IPS DF 4.7 (cell line): ENCODE results near the gene ADTRP.

ENCODE experiments used
- DNase-seq: peaks from one replicate; pipeline ENCODE4 v3.0.0-alpha.2; 2013; ENCODE audit warnings: low spot score; ENCODE audit errors: extremely low read depth

ADTRP gene

GRCh38 chr6:11778648-11779328 is at the start of gene ADTRP:
Gene ADTRP (minus strand): TSS chr6:11778803. CDS start chr6:11778759, 44 bp downstream.
- no peak for DNase-seq

- no peak for DNase-seq
Measured at GRCh38 chr6:11826779-11827178, 48.2 kb upstream of the ADTRP start.

GRCh38 chr6:11824986-11825385 is 46.4 kb upstream of the ADTRP start:
- no peak for DNase-seq

- DNase-seq, result no peak
Measured at GRCh38 chr6:11822346-11822745, 43.7 kb upstream of the ADTRP start.

- DNase-seq, result no peak
Measured at GRCh38 chr6:11821781-11822180, 43.2 kb upstream of the ADTRP start.

GRCh38 chr6:11820821-11821220 is 42.2 kb upstream of the ADTRP start:
- DNase-seq, result no peak

- DNase-seq, result no peak
Measured at GRCh38 chr6:11819486-11819885, 40.9 kb upstream of the ADTRP start.

- no peak for DNase-seq
Measured at GRCh38 chr6:11815231-11815630, 36.6 kb upstream of the ADTRP start.

- DNase-seq, result no peak
Measured at GRCh38 chr6:11814819-11815218, 36.2 kb upstream of the ADTRP start.

GRCh38 chr6:11814106-11814505 is 35.5 kb upstream of the ADTRP start:
- no peak for DNase-seq

- no peak for DNase-seq
Measured at GRCh38 chr6:11813606-11814005, 35.0 kb upstream of the ADTRP start.

GRCh38 chr6:11812951-11813350 is 34.3 kb upstream of the ADTRP start:
- no peak for DNase-seq

GRCh38 chr6:11812439-11812838 is 33.8 kb upstream of the ADTRP start:
- no peak for DNase-seq

- DNase-seq, result no peak
Measured at GRCh38 chr6:11811644-11812264, 33.2 kb upstream of the ADTRP start.

GRCh38 chr6:11810854-11811643 is 32.4 kb upstream of the ADTRP start:
- no peak for DNase-seq

- DNase-seq, result no peak
Measured at GRCh38 chr6:11810039-11810541, 31.5 kb upstream of the ADTRP start.

GRCh38 chr6:11808054-11808453 is 29.5 kb upstream of the ADTRP start:
- no peak for DNase-seq

GRCh38 chr6:11806561-11807317 is 28.1 kb upstream of the ADTRP start:
- DNase-seq, result no peak

- no peak for DNase-seq
Measured at GRCh38 chr6:11805259-11806053, 26.9 kb upstream of the ADTRP start.

GRCh38 chr6:11804701-11805100 is 26.1 kb upstream of the ADTRP start:
- no peak for DNase-seq

- no peak for DNase-seq
Measured at GRCh38 chr6:11804135-11804534, 25.5 kb upstream of the ADTRP start.
